GM12873 (cell line): ENCODE data around the gene ELN.

ENCODE experiments used
- CTCF ChIP-seq: IDR thresholded peaks from 2 replicates; pipeline ENCODE4 v1.5.1; 2012; ENCODE audit warnings: low read depth, mild to moderate bottlenecking, moderate library complexity, low read length, control low read depth; ENCODE audit not compliant: insufficient read depth; ENCODE audit errors: missing control alignments

ELN gene

GRCh38 chr7:74095135-74095534 lies 67.2 kb downstream of the ELN start:
- TF ChIP-seq CTCF = no peak

DNA sequence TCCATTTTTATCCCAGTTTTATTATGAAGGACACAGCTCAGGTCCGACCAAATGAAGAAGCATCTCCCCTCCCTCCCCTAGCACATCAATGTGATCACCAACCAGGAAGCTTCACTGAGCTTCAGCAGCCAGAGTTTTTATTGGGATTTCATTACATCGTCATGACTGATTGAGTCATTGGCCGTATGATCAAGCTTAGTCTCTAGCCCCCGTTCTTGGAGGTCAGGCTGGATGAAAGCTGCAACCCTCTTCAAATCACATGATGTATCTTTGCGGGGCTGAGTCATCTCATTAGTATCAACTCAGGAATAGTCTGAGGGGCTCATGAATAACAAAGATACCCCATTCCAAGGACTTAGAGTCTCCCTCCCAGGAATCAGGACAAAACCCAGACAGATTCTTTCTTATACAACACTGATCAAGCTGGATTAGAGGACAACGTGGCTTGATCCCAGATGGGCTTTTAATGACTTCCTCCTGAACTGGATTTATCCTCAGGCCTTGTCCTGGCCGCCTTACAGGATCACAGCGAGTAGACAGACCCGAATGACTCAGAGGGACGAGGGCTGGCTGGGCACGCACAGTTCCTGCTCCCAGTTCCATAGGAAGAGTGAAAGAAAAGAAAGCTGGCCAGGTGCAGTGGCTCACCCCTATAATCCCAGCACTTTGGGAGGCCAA lies 70.1 kb downstream of the ELN start:
- TF ChIP-seq CTCF = no peak

GRCh38 chr7:74099031-74099430 lies 71.1 kb downstream of the ELN start:
- TF ChIP-seq CTCF = no peak

GRCh38 chr7:74101061-74101681 lies 73.2 kb downstream of the ELN start:
- TF ChIP-seq CTCF = no peak

DNA sequence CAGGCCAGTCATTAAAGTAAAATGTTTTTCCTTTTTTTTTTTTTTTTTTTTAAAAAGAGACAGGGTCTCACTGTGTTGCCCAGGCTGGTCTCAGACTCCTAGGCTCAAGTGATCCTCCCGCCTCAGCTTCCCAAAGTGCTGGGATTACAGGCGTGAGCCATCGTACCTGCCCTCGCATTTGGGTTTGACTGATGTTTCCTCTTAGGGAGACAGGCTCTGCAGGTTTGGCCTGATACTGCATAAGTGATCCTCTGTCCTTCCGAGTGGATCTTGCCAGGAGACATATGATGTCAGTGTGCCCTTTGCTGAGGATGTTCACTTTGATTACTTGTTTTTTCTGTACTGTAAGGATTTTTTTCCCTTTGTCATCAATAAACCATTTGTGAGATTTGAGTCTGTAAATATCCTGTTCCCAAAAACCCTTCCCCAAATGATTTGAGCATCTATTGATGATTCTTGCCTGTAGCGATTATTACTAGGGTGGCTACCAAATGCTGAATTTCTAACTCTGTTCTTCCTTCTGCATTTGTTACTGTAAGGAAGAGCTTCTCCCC lies 75.3 kb downstream of the ELN start:
- TF ChIP-seq CTCF = no peak

DNA sequence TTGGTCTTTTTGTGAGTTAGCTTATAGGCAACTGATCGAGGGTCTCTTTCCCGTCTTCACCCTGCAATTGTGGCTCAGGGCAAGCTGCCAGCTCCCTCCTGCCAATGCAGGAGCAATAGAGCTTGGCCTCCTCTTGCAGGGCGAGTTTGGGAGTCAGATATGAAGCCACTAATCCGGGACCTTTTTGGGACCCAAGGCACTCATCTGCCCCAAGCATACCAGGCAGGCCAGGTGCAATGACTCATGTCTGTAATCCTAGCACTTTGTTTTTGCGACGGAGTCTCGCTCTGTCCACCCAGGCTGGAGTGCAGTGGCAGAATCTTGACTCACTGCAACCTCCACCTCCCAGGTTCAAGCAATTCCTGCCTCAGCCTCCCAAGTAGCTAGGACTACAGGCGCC lies 76.7 kb downstream of the ELN start:
- no peak for TF ChIP-seq CTCF

- no peak for TF ChIP-seq CTCF
Measured at GRCh38 chr7:74105992-74106391, 78.0 kb downstream of the ELN start.
